IMR-90 (cell line): ENCODE measurements around the gene SNCA. TPM values are rescaled to one million over a fixed set of nuclear protein-coding genes. Genes with fewer than 3 reads are reported as not detected.

ENCODE experiments used
- ATAC-seq: fragments of 200-7000 bp; cut with Tn5 transposase; 2 replicates; pipeline ENCODE4 v1.9.1; 2020; ENCODE audit warnings: low read depth, mild to moderate bottlenecking, moderate library complexity
- BruUV-seq: library from RNA; stranded (reverse); fragments of 400-500 nt; replicated peaks from 2 replicates; lab custom pipeline; 2021; lab: Mats Ljungman, UMichigan
- CTCF ChIA-PET: fragments of 300-600 bp; formaldehyde crosslinking; extraction: SDS; loops from one replicate; lab custom pipeline; 2021; ENCODE audit warnings: antibody characterized with exemption; lab: Yijun Ruan, JAX
- POLR2A ChIA-PET: fragments of 300-600 bp; sonication (Branson Sonifier 250); formaldehyde crosslinking; loops from one replicate; lab custom pipeline; 2022; ENCODE audit warnings: antibody characterized with exemption; ENCODE audit not compliant: unreplicated experiment; lab: Charles Lee
- DNase-seq: peaks from one replicate; pipeline ENCODE4 v3.0.0; 2013
- H2AFZ ChIP-seq: replicated peaks from 2 replicates; pipeline ENCODE3; 2013; ENCODE audit warnings: low read length, mild to moderate bottlenecking; ENCODE audit not compliant: poor library complexity
- H2AK5ac ChIP-seq: 2 replicates; pipeline ENCODE4 v1.6.1; 2013; ENCODE audit warnings: low read depth, low read length, inconsistent platforms
- H2AK9ac ChIP-seq: replicated peaks from 2 replicates; pipeline ENCODE3; 2013; ENCODE audit warnings: mild to moderate bottlenecking, low read depth, low read length, moderate library complexity; ENCODE audit not compliant: poor library complexity
- H2BK120ac ChIP-seq: 2 replicates; pipeline ENCODE4 v1.6.1; 2013; ENCODE audit warnings: low read depth, low read length, inconsistent platforms
- H2BK15ac ChIP-seq: 3 replicates; pipeline ENCODE4 v1.6.1; 2013; ENCODE audit warnings: low read depth, low read length, inconsistent platforms
- H2BK20ac ChIP-seq: 2 replicates; pipeline ENCODE4 v1.6.1; 2013; ENCODE audit warnings: low read depth, mild to moderate bottlenecking, inconsistent platforms, low read length, moderate library complexity
- H2BK5ac ChIP-seq: 2 replicates; pipeline ENCODE4 v1.6.1; 2013; ENCODE audit warnings: mild to moderate bottlenecking, low read depth, low read length, inconsistent platforms; ENCODE audit not compliant: poor library complexity, severe bottlenecking
- H3K14ac ChIP-seq: replicated peaks from 2 replicates; pipeline ENCODE4 v1.6.1; 2013; ENCODE audit warnings: low read depth, low read length, inconsistent platforms
- H3K18ac ChIP-seq: 2 replicates; pipeline ENCODE4 v1.6.1; 2013; ENCODE audit warnings: low read depth, low read length, control low read depth
- H3K23ac ChIP-seq: 2 replicates; pipeline ENCODE4 v1.6.1; 2013; ENCODE audit warnings: low read depth, low read length, inconsistent platforms
- H3K27ac ChIP-seq: 2 replicates; pipeline ENCODE4 v1.5.1; 2013; ENCODE audit warnings: mild to moderate bottlenecking, control low read depth, low read length; ENCODE audit not compliant: insufficient read depth
- H3K27me3 ChIP-seq: 2 replicates; pipeline ENCODE4 v1.6.1; 2013; ENCODE audit warnings: low read length; ENCODE audit not compliant: control insufficient read depth, insufficient read depth
- H3K36me3 ChIP-seq: 2 replicates; pipeline ENCODE4 v1.6.1; 2013; ENCODE audit warnings: low read length, mixed read lengths; ENCODE audit not compliant: control insufficient read depth, insufficient read depth
- H3K4ac ChIP-seq: 2 replicates; pipeline ENCODE4 v1.6.1; 2013; ENCODE audit warnings: low read depth, low read length, inconsistent platforms
- H3K4me1 ChIP-seq: 2 replicates; pipeline ENCODE4 v1.6.1; 2013; ENCODE audit warnings: low read length, mixed read lengths; ENCODE audit not compliant: control insufficient read depth, insufficient read depth
- H3K4me2 ChIP-seq: 2 replicates; pipeline ENCODE4 v1.6.1; 2013; ENCODE audit warnings: low read depth, mild to moderate bottlenecking, control low read depth, low read length, moderate library complexity
- H3K4me3 ChIP-seq: 2 replicates; pipeline ENCODE4 v1.5.1; 2013; ENCODE audit warnings: low read depth, mild to moderate bottlenecking, control low read depth, low read length, moderate library complexity; ENCODE audit not compliant: insufficient read depth
- H3K56ac ChIP-seq: 2 replicates; pipeline ENCODE4 v1.6.1; 2013; ENCODE audit warnings: low read length, inconsistent platforms; ENCODE audit not compliant: insufficient read depth; ENCODE audit errors: extremely low read depth
- H3K79me1 ChIP-seq, 2 experiments: 2 replicates each; pipeline ENCODE4 v1.6.1; 2013; ENCODE audit warnings: low read length in 2 of 2, inconsistent platforms in 1 of 2, low read depth in 1 of 2
- H3K9ac ChIP-seq: 2 replicates; pipeline ENCODE4 v1.6.1; 2013; ENCODE audit warnings: low read depth, low read length, control low read depth
- H3K9me1 ChIP-seq: 2 replicates; pipeline ENCODE4 v1.6.1; 2013; ENCODE audit warnings: low read length, inconsistent platforms; ENCODE audit not compliant: insufficient read depth
- H3K9me3 ChIP-seq: 2 replicates; pipeline ENCODE4 v1.6.1; 2013; ENCODE audit warnings: low read length; ENCODE audit not compliant: control insufficient read depth, insufficient read depth
- H4K20me1 ChIP-seq: 2 replicates; pipeline ENCODE4 v1.6.1; 2013; ENCODE audit warnings: low read length, inconsistent platforms; ENCODE audit not compliant: insufficient read depth
- H4K5ac ChIP-seq: 2 replicates; pipeline ENCODE4 v1.6.1; 2013; ENCODE audit warnings: mild to moderate bottlenecking, low read depth, low read length, control low read depth
- H4K8ac ChIP-seq, 2 experiments: 2 replicates each; pipeline ENCODE4 v1.6.1; 2013; ENCODE audit warnings: low read depth in 2 of 2, low read length in 2 of 2, control low read depth in 1 of 2, inconsistent platforms in 1 of 2
- H4K91ac ChIP-seq: 2 replicates; pipeline ENCODE4 v1.6.1; 2013; ENCODE audit warnings: low read depth, low read length, inconsistent platforms; ENCODE audit not compliant: insufficient read depth
- BHLHE40 ChIP-seq: fragments of 150-350 bp; IDR thresholded peaks from 2 replicates; pipeline ENCODE4 v1.6.1; 2016; ENCODE audit warnings: mild to moderate bottlenecking, low read depth, low read length
- CEBPB ChIP-seq: IDR thresholded peaks from 2 replicates; pipeline ENCODE4 v1.6.1; 2012; ENCODE audit warnings: low read depth, low read length, improper control_type of control experiment
- CHD1 ChIP-seq: IDR thresholded peaks from 2 replicates; pipeline ENCODE4 v1.6.1; 2012; ENCODE audit warnings: low read depth, low read length, improper control_type of control experiment
- CTCF ChIP-seq: conservative IDR thresholded peaks from 2 replicates; pipeline ENCODE4 v1.5.1; 2012; ENCODE audit warnings: mild to moderate bottlenecking, low read depth, low read length, improper control_type of control experiment
- ELK1 ChIP-seq: fragments of 150-350 bp; IDR thresholded peaks from 2 replicates; pipeline ENCODE4 v1.6.1; 2016; ENCODE audit warnings: low read depth, mild to moderate bottlenecking, low read length, moderate library complexity, borderline replicate concordance
- FOS ChIP-seq: fragments of 150-350 bp; IDR thresholded peaks from 2 replicates; pipeline ENCODE4 v1.6.1; 2016; ENCODE audit warnings: low read depth, low read length
- MAFK ChIP-seq: IDR thresholded peaks from 2 replicates; pipeline ENCODE4 v1.6.1; 2012; ENCODE audit warnings: low read depth, low read length, improper control_type of control experiment
- MXI1 ChIP-seq: IDR thresholded peaks from 2 replicates; pipeline ENCODE4 v1.6.1; 2012; ENCODE audit warnings: low read depth, mild to moderate bottlenecking, low read length, moderate library complexity, borderline replicate concordance
- NFE2L2 ChIP-seq: fragments of 150-350 bp; IDR thresholded peaks from 2 replicates; pipeline ENCODE4 v1.6.1; 2016; ENCODE audit warnings: low read depth, mild to moderate bottlenecking, low read length
- POLR2A ChIP-seq: IDR thresholded peaks from 2 replicates; pipeline ENCODE4 v1.6.1; 2012; ENCODE audit warnings: mild to moderate bottlenecking, low read depth, low read length
- RAD21 ChIP-seq: IDR thresholded peaks from 2 replicates; pipeline ENCODE4 v1.6.1; 2012; ENCODE audit warnings: low read length, improper control_type of control experiment
- RCOR1 ChIP-seq: IDR thresholded peaks from 2 replicates; pipeline ENCODE4 v1.6.1; 2012; ENCODE audit warnings: mild to moderate bottlenecking, low read length, improper control_type of control experiment; ENCODE audit not compliant: insufficient replicate concordance
- RFX5 ChIP-seq: IDR thresholded peaks from 2 replicates; pipeline ENCODE4 v1.8.0; 2012; ENCODE audit warnings: low read depth, mild to moderate bottlenecking, low read length, moderate library complexity
- SMC3 ChIP-seq: fragments of 150-350 bp; IDR thresholded peaks from 2 replicates; pipeline ENCODE4 v1.6.1; 2016; ENCODE audit warnings: low read depth, mild to moderate bottlenecking, antibody characterized with exemption, low read length, moderate library complexity
- USF2 ChIP-seq: fragments of 150-350 bp; IDR thresholded peaks from 2 replicates; pipeline ENCODE4 v1.6.1; 2017; ENCODE audit warnings: mild to moderate bottlenecking, antibody characterized with exemption, low read length, low read depth
- WGBS, 2 experiments: methylation state at CpG; one replicate each; pipeline versions ENCODE4 v1.1.5 to v1.1.7; 2013; ENCODE audit warnings: missing lambda C conversion rate in 2 of 2; ENCODE audit not compliant: insufficient read length in 1 of 2; ENCODE audit errors: extremely low coverage in 2 of 2; 5-methylcytosine and 5-hydroxymethylcytosine counted together
- dilution Hi-C: fragments of 300-500 bp; cut with HindIII; formaldehyde crosslinking; loops from one replicate; pipeline ENCODE4 v1.14.3; 2018; ENCODE audit warnings: low sequenced_read_pairs; ENCODE audit not compliant: unreplicated experiment
- in situ Hi-C: fragments of 300-500 bp; cut with MboI; formaldehyde crosslinking; loops from 3 replicates; pipeline ENCODE4 v1.14.3; 2019; ENCODE audit warnings: low sequenced_read_pairs, inconsistent platforms, mixed read lengths
- intact Hi-C: fragments of 100-400 bp; cut with micrococcal nuclease; formaldehyde crosslinking; loops from 2 replicates; pipeline ENCODE4 v1.10.0; 2022
- polyA plus RNA-seq, 3 experiments: library from polyadenylated mRNA; depleted of rRNA; stranded (reverse); fragments of >200 nt; gene quantifications; 2 replicates each; pipeline ENCODE4 v1.2.3, GENCODE V29; 2012; ENCODE audit warnings: low replicate concordance in 1 of 3
- total RNA-seq: library from RNA; depleted of rRNA; stranded (reverse); fragments of >200 nt; gene quantifications from 2 replicates; pipeline ENCODE4 v1.2.3, GENCODE V29; 2012

SNCA gene
- total and polyA plus RNA-seq, 2 of the 4 experiments (the other 2 are of a cell fraction): 0.36 to 0.46 TPM

GRCh38 chr4:89788206-89789072 is 48.5 kb downstream of the SNCA start:
- H3K9me3 ChIP-seq: no peaks in the 10 kb centered on the region
- no peak overlapping the region for H2BK20ac ChIP-seq
- H3K79me1 ChIP-seq: no peaks in the 10 kb centered on the region
- intact Hi-C loops (no loop called here), dilution Hi-C loops (no loop called here), in situ Hi-C loops (no loop called here)
- H3K36me3 ChIP-seq: no peaks in the 10 kb centered on the region
- H4K5ac ChIP-seq: no peak overlapping the region
- no peaks in the 10 kb centered on the region for H3K4me1 ChIP-seq
- H3K4me2 ChIP-seq: no peak overlapping the region
- H2AFZ ChIP-seq: no peak overlapping the region
- no peaks in the 10 kb centered on the region for H4K20me1 ChIP-seq
- no peaks in the 10 kb centered on the region for H3K9me1 ChIP-seq
- no peak overlapping the region for H2BK15ac ChIP-seq
- H2AK5ac ChIP-seq: no peak overlapping the region
- no peak overlapping the region for H3K56ac ChIP-seq
- H3K4me3 ChIP-seq: no peak overlapping the region
- no peaks in the 10 kb centered on the region for H3K27me3 ChIP-seq
- H3K9ac ChIP-seq: no peak overlapping the region
- no peak overlapping the region for H2BK5ac ChIP-seq
- CTCF ChIA-PET: no interaction called here
- DNase-seq (peak; percentile 5), ATAC-seq (no peak)
- H2BK120ac ChIP-seq: no peak overlapping the region
- no peak overlapping the region for H3K14ac ChIP-seq
- no peak overlapping the region for H2AK9ac ChIP-seq
- WGBS, 2 experiments: no CpG with 5 or more reads among the region's 2 CpGs
- no peak overlapping the region for H3K27ac ChIP-seq
- H3K4ac ChIP-seq: no peak overlapping the region
- no peak overlapping the region for H3K18ac ChIP-seq
- no TSS peak for BruUV-seq
- no peak overlapping the region for H4K8ac ChIP-seq
- H3K23ac ChIP-seq: no peak overlapping the region
- POLR2A ChIA-PET: no interaction called here
- H4K91ac ChIP-seq: no peak overlapping the region
- no peak for TF ChIP-seq BHLHE40
- no peak for TF ChIP-seq ELK1
- TF ChIP-seq CTCF: no peak
- TF ChIP-seq RFX5: no peak
- TF ChIP-seq FOS: no peak
- no peak for TF ChIP-seq NFE2L2
- TF ChIP-seq CEBPB: no peak
- TF ChIP-seq RCOR1: no peak
- TF ChIP-seq MXI1: no peak
- no peak for TF ChIP-seq MAFK
- no peak for TF ChIP-seq USF2
- TF ChIP-seq RAD21: no peak
- TF ChIP-seq SMC3: no peak
- no peak for TF ChIP-seq POLR2A
- TF ChIP-seq CHD1: no peak
